Endothelial cell of umbilical vein (primary cell): ENCODE results near the gene MRPL24. TPM values are rescaled to one million over a fixed set of nuclear protein-coding genes. Genes with fewer than 3 reads are reported as not detected.

ENCODE experiments used
- BruUV-seq: library from RNA; stranded (reverse); fragments of 400-500 nt; replicated peaks from 2 replicates; lab custom pipeline; 2021; lab: Mats Ljungman, UMichigan
- CTCF ChIA-PET: fragments of 300-600, 350-600 bp; sonication (Branson Sonifier 250); formaldehyde crosslinking; loops from one replicate; lab custom pipeline; 2021; ENCODE audit warnings: antibody characterized with exemption, inconsistent platforms; lab: Charles Lee
- POLR2A ChIA-PET: fragments of 300-600, 350-600 bp; sonication (Branson Sonifier 250); formaldehyde crosslinking; loops from one replicate; lab custom pipeline; 2021; ENCODE audit warnings: antibody characterized with exemption, inconsistent platforms; lab: Charles Lee
- DNase-seq: peaks from one replicate; pipeline ENCODE4 v3.0.0-alpha.2; 2011; ENCODE audit warnings: low read depth, low spot score
- FAIRE-seq: peaks from 2 replicates; lab custom pipeline; 2011; peaks lifted over from hg19 to GRCh38; lab: Jason Lieb, UNC
- H2AFZ ChIP-seq: 2 replicates; pipeline ENCODE4 v1.6.0; 2012; ENCODE audit warnings: low read depth, low read length, control low read depth, inconsistent platforms
- H3K27ac ChIP-seq: 2 replicates; pipeline ENCODE4 v1.5.1; 2011; ENCODE audit warnings: low read depth, mild to moderate bottlenecking, control low read depth, low read length, moderate library complexity; ENCODE audit not compliant: insufficient read depth
- H3K27me3 ChIP-seq, 2 experiments: 2 replicates each; pipeline versions ENCODE4 v1.6.0 to v1.6.1; 2011; ENCODE audit warnings: low read length in 2 of 2, mixed read lengths in 1 of 2; ENCODE audit not compliant: control insufficient read depth in 2 of 2, insufficient read depth in 2 of 2
- H3K36me3 ChIP-seq, 2 experiments: 2 replicates in 1 of 2; 3 replicates in 1 of 2; pipeline ENCODE4 v1.5.1; 2011; ENCODE audit warnings: low read length in 2 of 2, mild to moderate bottlenecking in 1 of 2, moderate library complexity in 1 of 2; ENCODE audit not compliant: control insufficient read depth in 2 of 2, insufficient read depth in 2 of 2; ENCODE audit errors: extremely low read depth in 1 of 2
- H3K4me1 ChIP-seq: 3 replicates; pipeline ENCODE4 v1.5.1; 2011; ENCODE audit warnings: mild to moderate bottlenecking, low read length; ENCODE audit not compliant: control insufficient read depth, insufficient read depth; ENCODE audit errors: extremely low read depth
- H3K4me2 ChIP-seq: 2 replicates; pipeline ENCODE4 v1.6.1; 2011; ENCODE audit warnings: low read length, control low read depth, mixed read lengths; ENCODE audit not compliant: insufficient read depth
- H3K4me3 ChIP-seq, 3 experiments: fragments of 200-600 bp in 1 of 3; sonication (generic), shearing (Covaris generic) in 1 of 3; replicated peaks in 1 of 3; 2 replicates each; pipeline ENCODE4 v1.5.1; 2011 to 2016; ENCODE audit warnings: control low read depth in 3 of 3, low read length in 3 of 3, mild to moderate bottlenecking in 2 of 3, inconsistent platforms in 1 of 3, low read depth in 1 of 3, moderate library complexity in 1 of 3; ENCODE audit not compliant: insufficient read depth in 1 of 3
- H3K79me2 ChIP-seq: 2 replicates; pipeline ENCODE4 v1.6.0; 2012; ENCODE audit warnings: low read length, inconsistent platforms; ENCODE audit not compliant: control insufficient read depth, insufficient read depth
- H3K9ac ChIP-seq: replicated peaks from 2 replicates; pipeline ENCODE3; 2011; ENCODE audit warnings: low read length, control low read depth; ENCODE audit not compliant: insufficient read depth; ENCODE audit errors: extremely low read depth
- H3K9me1 ChIP-seq: replicated peaks from 3 replicates; pipeline ENCODE4 v1.6.0; 2011; ENCODE audit warnings: mild to moderate bottlenecking, low read length; ENCODE audit not compliant: control insufficient read depth, insufficient read depth; ENCODE audit errors: extremely low read depth
- H3K9me3 ChIP-seq: replicated peaks from 2 replicates; pipeline ENCODE4 v1.5.1; 2012; ENCODE audit warnings: low read length, inconsistent platforms; ENCODE audit not compliant: control insufficient read depth, insufficient read depth
- H4K20me1 ChIP-seq: replicated peaks from 2 replicates; pipeline ENCODE3; 2011; ENCODE audit warnings: mild to moderate bottlenecking, low read length; ENCODE audit not compliant: control insufficient read depth, insufficient read depth; ENCODE audit errors: extremely low read depth
- EZH2 ChIP-seq: IDR thresholded peaks from 2 replicates; pipeline ENCODE4 v1.6.1; 2012; ENCODE audit warnings: borderline replicate concordance, low read depth, mild to moderate bottlenecking, moderate library complexity, low read length, inconsistent platforms; ENCODE audit not compliant: severe bottlenecking
- FOS ChIP-seq: IDR thresholded peaks from 2 replicates; pipeline ENCODE4 v1.6.1; 2011; ENCODE audit warnings: mild to moderate bottlenecking, low read length, moderate library complexity, borderline replicate concordance; ENCODE audit not compliant: insufficient read depth
- GATA2 ChIP-seq: IDR thresholded peaks from 2 replicates; pipeline ENCODE4 v1.7.0; 2011; ENCODE audit warnings: low read depth, mild to moderate bottlenecking, moderate library complexity, mixed read lengths, low read length; ENCODE audit not compliant: insufficient read length, insufficient read depth
- JUN ChIP-seq: IDR thresholded peaks from 2 replicates; pipeline ENCODE4 v1.6.1; 2011; ENCODE audit warnings: borderline replicate concordance, low read depth; ENCODE audit not compliant: insufficient read length, insufficient read depth
- MYC ChIP-seq: IDR thresholded peaks from one replicate; pipeline ENCODE4 v1.6.1; 2011; ENCODE audit warnings: mild to moderate bottlenecking, low read depth, low read length
- POLR2A ChIP-seq: IDR thresholded peaks from 2 replicates; pipeline ENCODE4 v1.6.1; 2012; ENCODE audit warnings: low read depth, mild to moderate bottlenecking, control low read depth, low read length
- POLR2AphosphoS5 ChIP-seq: IDR thresholded peaks from 2 replicates; pipeline ENCODE4 v1.6.1; 2012; ENCODE audit warnings: low read depth, mild to moderate bottlenecking, control low read depth, low read length, moderate library complexity; ENCODE audit not compliant: insufficient read depth
- dilution Hi-C: fragments of 300-500 bp; cut with MboI; formaldehyde crosslinking; loops from one replicate; pipeline ENCODE4 v1.15.0; 2019; ENCODE audit warnings: low sequenced_read_pairs; ENCODE audit not compliant: extremely low pct_ligation_motif_present
- intact Hi-C: fragments of 100-400 bp; cut with micrococcal nuclease; formaldehyde crosslinking; loops from one replicate; pipeline ENCODE4 v1.10.0; 2022
- polyA plus RNA-seq, 4 experiments: library from polyadenylated mRNA; depleted of rRNA in 3 of 4; stranded (reverse) in 3 of 4; unstranded in 1 of 4; fragments of >200 nt; gene quantifications; 2 replicates each; pipeline versions ENCODE4 v1.2.1 to v1.2.3, GENCODE V29; 2011 to 2012; ENCODE audit warnings: missing spikeins in 1 of 4
- total RNA-seq: library from RNA; stranded (reverse); gene quantifications from 2 replicates; pipeline ENCODE4 v1.2.3, GENCODE V29; 2021
- TF ChIP-seq, protein P1 (sequence below), 2 donors: IDR thresholded peaks; 1 replicate in 1 of 2; 2 replicates in 1 of 2; pipeline ENCODE4 v1.5.1; 2011; ENCODE audit warnings: low read length in 2 of 2, mild to moderate bottlenecking in 2 of 2, moderate library complexity in 2 of 2, control low read depth in 1 of 2, inconsistent platforms in 1 of 2, low read depth in 1 of 2; ENCODE audit not compliant: insufficient read depth in 1 of 2; ENCODE audit errors: extremely low read depth in 1 of 2
- TF ChIP-seq, protein P2 (sequence below): IDR thresholded peaks from 2 replicates; pipeline ENCODE4 v1.6.1; 2011; ENCODE audit not compliant: insufficient read depth, insufficient read length

The MRPL24 gene
- total and polyA plus RNA-seq, 2 donors (not counting 3 experiments of a cell fraction or from before 2014, with no cell fraction given), result 47.9 to 77.7 TPM

DNA sequence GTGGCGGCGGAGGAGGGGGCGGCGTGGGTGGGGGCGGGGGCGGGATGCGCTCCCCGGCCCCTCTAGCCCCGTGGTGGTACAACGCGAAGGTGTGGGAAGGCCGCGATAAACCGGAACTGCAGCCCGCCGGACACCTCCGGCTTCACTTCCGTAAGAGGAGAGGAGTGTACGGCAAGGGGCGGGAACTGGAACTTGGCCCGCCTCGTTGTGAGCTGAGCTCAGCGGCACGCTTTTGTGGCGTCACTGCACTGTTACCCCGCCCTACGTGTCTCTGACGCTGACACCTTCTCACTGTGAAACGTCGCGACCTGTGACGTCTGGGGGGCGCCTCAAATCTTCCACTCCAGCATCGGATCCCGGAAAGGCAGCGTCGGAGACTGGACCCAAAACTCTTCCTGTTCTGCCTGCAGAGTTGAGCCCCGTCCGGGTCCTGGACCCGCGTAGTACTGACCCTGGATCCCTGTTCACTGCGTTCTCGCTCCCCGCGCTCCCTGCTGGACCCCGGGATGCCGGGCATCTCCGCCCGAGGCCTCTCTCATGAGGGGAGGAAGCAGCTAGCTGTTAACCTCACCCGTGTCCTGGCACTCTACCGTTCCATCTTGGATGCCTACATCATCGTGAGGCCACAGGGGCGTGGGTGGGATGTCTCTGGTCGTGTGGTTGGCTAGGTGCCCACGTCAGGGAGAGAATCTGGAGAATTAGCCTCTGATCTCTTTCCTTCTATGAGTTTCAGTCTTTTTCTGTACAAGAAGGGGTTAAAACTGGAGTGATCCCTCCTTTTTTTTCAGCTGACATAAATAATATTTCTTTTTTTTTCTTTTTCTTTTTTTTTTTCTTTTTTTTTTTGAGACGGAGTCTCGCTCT, 12.1 kb downstream of the MRPL24 start, which contains the start of gene ISG20L2:
TSS of gene ISG20L2 (minus strand) at position 168 of the 864 bp plus-strand sequence. CDS start 1,114 bp downstream, outside the sequence.
- POLR2A ChIA-PET, result interaction anchor here (0.6 to 1.5 kb wide), 9 partner anchors 12 to 220 kb away, joined by 3 to 15 read pairs (median 3); partner anchors contain the start of genes MRPL24 and PRCC
- peak within 1 kb of the TSS; percentile 80 for H3K9ac ChIP-seq
- peaks cover 43% of the 10 kb centered on the region for H3K79me2 ChIP-seq
- peak within 1 kb of the TSS; percentile 89 for H3K4me2 ChIP-seq
- no peaks in the 10 kb centered on the region for H3K27me3 ChIP-seq
- peaks cover 32% of the 10 kb centered on the region for H3K4me1 ChIP-seq
- H3K36me3 ChIP-seq, result peaks cover 4 to 8% of the 10 kb centered on the region in 2 experiments
- TSS peak; percentile 66 for BruUV-seq
- H3K9me3 ChIP-seq, result no peaks in the 10 kb centered on the region
- intact Hi-C loops (loop anchor here (1.0 kb wide), 4 partner anchors 12 to 38 kb away; partner anchors contain the start of genes HDGF, MRPL24 and PRCC), dilution Hi-C loops (no loop called here)
- H2AFZ ChIP-seq, result peak within 1 kb of the TSS; percentile 63
- peak within 1 kb of the TSS; percentile 83 for H3K27ac ChIP-seq
- no peaks in the 10 kb centered on the region for H3K9me1 ChIP-seq
- DNase-seq (peak; percentile 96), FAIRE-seq (peak; percentile 96)
- H4K20me1 ChIP-seq, result peaks cover 7% of the 10 kb centered on the region
- peak within 1 kb of the TSS; percentile 56 to 94 (median 79) for H3K4me3 ChIP-seq
- CTCF ChIA-PET, result interaction anchor here (0.5 to 5.3 kb wide), 14 partner anchors 12 to 1438 kb away, joined by 3 to 546 read pairs (median 47); partner anchors contain the start of genes HDGF, INSRR, MRPL24 and NES
- no peak for TF ChIP-seq FOS
- TF ChIP-seq EZH2, result no peak
- peak; percentile 38 for TF ChIP-seq POLR2AphosphoS5
- TF ChIP-seq, protein P1, sequence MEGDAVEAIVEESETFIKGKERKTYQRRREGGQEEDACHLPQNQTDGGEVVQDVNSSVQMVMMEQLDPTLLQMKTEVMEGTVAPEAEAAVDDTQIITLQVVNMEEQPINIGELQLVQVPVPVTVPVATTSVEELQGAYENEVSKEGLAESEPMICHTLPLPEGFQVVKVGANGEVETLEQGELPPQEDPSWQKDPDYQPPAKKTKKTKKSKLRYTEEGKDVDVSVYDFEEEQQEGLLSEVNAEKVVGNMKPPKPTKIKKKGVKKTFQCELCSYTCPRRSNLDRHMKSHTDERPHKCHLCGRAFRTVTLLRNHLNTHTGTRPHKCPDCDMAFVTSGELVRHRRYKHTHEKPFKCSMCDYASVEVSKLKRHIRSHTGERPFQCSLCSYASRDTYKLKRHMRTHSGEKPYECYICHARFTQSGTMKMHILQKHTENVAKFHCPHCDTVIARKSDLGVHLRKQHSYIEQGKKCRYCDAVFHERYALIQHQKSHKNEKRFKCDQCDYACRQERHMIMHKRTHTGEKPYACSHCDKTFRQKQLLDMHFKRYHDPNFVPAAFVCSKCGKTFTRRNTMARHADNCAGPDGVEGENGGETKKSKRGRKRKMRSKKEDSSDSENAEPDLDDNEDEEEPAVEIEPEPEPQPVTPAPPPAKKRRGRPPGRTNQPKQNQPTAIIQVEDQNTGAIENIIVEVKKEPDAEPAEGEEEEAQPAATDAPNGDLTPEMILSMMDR (IDR thresholded peaks at IDR 0.05; ENCODE audit: extremely low read depth in 1 of 2, insufficient read depth in 1 of 2, low read depth in 1 of 2, low read length in 2 of 2), result no peak
- TF ChIP-seq JUN, result no peak
- TF ChIP-seq MYC, result peak; percentile 31
- TF ChIP-seq POLR2A, result peak; percentile 75
- TF ChIP-seq GATA2, result no peak
- TF ChIP-seq, protein P2, sequence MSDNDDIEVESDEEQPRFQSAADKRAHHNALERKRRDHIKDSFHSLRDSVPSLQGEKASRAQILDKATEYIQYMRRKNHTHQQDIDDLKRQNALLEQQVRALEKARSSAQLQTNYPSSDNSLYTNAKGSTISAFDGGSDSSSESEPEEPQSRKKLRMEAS, result peak; percentile 33
